Hematopoietic multipotent progenitor cell treated with erythropoietin and hydrocortisone succinate and interleukin-3 and kit ligand, for 15 days (in vitro differentiated cells): ENCODE results near the gene PLA2G4F.

Experiments
- DNase-seq: peaks from one replicate; pipeline ENCODE4 v3.0.0-alpha.2; 2015; ENCODE audit warnings: low spot score

The PLA2G4F gene, protein sequence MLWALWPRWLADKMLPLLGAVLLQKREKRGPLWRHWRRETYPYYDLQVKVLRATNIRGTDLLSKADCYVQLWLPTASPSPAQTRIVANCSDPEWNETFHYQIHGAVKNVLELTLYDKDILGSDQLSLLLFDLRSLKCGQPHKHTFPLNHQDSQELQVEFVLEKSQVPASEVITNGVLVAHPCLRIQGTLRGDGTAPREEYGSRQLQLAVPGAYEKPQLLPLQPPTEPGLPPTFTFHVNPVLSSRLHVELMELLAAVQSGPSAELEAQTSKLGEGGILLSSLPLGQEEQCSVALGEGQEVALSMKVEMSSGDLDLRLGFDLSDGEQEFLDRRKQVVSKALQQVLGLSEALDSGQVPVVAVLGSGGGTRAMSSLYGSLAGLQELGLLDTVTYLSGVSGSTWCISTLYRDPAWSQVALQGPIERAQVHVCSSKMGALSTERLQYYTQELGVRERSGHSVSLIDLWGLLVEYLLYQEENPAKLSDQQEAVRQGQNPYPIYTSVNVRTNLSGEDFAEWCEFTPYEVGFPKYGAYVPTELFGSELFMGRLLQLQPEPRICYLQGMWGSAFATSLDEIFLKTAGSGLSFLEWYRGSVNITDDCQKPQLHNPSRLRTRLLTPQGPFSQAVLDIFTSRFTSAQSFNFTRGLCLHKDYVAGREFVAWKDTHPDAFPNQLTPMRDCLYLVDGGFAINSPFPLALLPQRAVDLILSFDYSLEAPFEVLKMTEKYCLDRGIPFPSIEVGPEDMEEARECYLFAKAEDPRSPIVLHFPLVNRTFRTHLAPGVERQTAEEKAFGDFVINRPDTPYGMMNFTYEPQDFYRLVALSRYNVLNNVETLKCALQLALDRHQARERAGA

GRCh38 chr15:42156243-42156922 lies at the start of gene PLA2G4F:
Gene PLA2G4F (minus strand): TSS chr15:42156636. CDS start chr15:42156549, 87 bp downstream.
- no peak for DNase-seq

- no peak for DNase-seq
These were observed 47.5 kb upstream of the PLA2G4F start for GRCh38 chr15:42203891-42204290.

DNA sequence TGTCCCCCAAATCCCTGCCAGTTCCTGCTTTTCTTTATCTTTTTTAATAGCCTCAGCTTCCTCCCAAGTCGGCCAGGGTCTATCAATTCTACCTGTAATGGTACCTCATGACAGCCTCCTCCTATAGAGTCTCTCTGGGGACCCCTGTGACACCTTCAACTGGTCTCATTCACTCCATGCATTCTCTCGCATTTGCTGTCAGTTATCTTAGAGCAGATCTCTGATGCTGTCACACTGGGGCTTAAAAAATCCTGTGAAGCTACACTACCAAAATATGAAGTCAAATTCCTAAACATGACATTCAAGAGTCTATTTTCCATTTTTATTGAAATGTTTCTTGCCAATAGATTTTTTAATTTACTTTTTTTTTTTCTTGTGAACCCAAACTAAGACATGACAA lies 46.2 kb upstream of the PLA2G4F start:
- DNase-seq = no peak

DNA sequence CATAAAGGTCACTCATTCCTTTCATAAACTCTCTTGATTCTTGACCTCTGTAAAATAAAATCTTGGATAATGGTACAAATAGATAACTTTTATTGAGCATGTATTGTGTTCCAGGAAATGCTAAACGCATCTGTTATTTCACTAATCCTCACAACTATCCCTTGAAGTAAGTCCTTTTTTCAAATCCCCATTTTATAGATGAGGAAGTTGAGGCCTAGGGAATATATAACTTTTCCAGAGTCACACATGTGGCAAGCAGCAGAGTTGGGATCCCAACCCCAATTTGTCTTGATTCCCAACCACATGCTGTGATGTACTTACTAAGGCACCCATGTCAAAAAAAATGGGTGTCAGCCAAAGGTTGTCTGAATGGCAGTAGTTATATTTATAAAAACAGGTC lies 45.4 kb upstream of the PLA2G4F start:
- DNase-seq = no peak

- no peak for DNase-seq
These were observed 42.7 kb upstream of the PLA2G4F start for GRCh38 chr15:42199126-42199525.

- no peak for DNase-seq
These were observed 42.1 kb upstream of the PLA2G4F start for GRCh38 chr15:42198516-42198915.

- DNase-seq = no peak
These were observed 38.1 kb upstream of the PLA2G4F start for GRCh38 chr15:42194513-42194912.

- no peak for DNase-seq
These were observed 36.9 kb upstream of the PLA2G4F start for GRCh38 chr15:42193383-42193782.

DNA sequence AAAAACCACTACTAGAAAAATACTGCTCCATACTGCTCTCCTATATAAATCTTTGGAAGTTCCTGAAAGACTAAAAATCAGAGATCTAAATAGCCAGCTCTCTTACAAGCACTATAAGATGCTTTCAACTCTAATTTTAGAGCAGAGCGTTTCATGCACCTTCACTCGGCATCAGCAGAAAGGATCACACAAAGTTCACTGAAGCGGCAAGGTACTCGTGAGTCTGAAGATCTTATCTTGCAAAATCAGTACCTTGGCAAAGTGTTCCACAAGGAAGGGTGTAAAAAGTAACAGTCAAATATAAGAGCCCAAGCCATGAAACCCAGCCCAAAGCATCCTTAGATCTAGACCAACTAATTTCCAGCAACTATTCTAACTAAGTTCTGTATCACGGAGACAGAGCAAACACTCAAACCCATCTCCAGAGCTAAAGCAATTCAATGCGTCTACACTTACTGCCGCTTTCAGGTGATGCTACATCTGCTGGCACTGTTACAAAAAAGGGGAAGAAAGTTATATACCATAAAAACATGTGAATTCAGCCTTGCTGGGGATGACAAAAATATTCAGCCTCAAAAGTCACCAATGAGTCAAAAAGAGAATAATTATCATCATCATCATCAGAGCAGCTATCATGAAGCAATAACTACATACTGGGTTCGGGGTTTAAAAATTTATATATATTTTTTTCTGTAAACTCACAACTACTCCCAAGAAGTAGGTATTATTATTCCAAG lies 35.3 kb upstream of the PLA2G4F start:
- DNase-seq = no peak

DNA sequence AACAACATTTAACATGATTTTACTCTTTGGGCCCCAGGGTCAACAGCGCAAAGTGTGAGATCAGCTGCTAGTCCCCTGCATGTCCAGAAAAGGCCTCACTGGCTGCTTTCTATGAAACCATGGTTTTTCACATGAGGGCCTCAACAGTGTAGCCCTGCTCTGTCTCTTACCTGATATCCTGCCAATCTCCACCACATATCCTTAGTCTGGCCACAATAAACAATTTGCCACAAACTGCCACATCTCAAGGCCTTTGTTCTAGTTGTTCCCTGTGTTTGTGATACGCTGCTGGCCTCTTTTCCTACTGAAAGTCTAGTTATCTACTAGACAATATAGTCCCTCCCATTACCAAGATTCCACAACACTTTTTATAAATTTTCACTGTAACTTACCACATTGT lies 33.9 kb upstream of the PLA2G4F start:
- DNase-seq = no peak

DNA sequence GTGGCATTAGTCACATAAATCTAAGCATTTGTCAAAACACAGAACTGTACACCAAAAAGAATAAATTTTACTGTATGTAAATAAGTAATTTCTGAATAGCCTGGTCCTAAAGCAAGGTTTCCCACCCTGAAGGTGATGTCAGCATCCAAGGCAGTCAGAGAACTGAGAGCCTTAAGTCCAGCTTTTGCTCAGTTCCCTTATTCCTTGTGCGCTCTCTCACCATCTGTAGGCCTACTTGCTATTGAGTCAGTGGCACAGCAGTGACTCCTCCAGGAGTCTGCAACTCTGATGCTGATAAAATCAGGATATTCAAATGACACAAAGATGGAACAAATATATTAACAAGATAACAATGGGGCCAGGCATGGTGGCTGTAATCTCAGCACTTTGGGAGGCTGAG lies 29.4 kb upstream of the PLA2G4F start:
- DNase-seq = no peak

DNA sequence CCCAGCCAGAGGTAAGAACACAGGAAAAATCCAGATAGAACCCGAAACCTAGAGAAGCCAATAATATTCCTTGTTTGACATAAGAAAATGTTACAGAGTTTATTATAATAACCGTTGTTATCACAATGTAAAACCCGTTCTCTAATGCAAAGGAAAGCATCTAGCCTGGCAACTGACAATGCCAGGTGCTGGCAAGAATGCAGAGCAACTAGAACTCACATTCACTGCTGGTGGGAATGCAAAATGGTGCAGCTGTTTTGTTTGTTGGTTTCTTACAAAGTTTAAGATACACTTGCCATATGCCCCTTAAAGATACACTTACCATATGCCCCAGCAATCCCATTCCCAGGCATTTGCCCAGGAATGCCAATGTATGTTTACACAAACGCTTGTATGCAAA lies 28.3 kb upstream of the PLA2G4F start:
- no peak for DNase-seq

GRCh38 chr15:42184296-42184695 lies 27.9 kb upstream of the PLA2G4F start:
- DNase-seq = no peak

DNA sequence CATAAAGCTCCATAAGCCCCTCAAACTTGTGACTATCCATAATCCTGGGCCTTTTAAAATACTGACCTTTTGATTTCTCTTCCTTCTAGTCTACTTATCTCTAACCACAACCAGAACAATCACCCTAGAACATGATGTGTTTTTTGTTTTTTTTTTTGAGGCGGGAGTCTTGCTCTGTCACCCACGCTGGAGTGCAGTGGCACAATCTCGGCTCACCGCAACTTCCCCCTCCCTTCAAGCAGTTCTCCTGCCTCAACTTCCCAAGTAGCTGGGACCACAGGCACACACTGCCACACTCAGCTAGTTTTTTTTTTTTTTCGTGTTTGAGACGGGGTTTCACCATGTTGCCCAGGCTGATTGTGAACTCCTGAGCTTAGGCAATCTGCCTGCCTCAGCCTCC lies 26.5 kb upstream of the PLA2G4F start:
- no peak for DNase-seq

DNA sequence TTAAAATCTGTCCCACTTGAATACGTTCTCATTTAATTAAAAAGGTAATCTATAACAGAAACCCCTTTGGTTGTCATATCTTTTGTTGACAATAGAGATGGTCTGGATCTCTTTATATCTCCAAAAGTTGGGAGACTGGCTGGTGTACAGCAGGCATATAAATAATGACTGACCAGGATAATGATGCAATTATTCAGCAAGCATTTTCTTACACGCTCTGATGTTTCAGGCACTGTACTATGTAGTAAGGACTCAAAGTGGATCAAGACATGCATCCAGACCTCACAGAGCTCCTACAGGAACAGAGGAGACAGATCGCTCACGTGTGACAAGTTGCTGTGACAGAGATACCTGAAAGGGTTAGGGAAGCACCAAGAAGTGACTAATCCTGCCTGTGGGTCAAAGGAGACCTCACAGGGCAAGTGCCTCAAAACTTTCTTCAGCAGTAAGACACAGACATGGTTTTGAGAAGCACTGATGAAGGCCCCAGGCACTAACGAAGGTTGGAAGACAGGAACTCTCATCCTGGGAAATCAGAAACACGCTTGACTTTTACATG lies 26.0 kb upstream of the PLA2G4F start:
- no peak for DNase-seq

DNA sequence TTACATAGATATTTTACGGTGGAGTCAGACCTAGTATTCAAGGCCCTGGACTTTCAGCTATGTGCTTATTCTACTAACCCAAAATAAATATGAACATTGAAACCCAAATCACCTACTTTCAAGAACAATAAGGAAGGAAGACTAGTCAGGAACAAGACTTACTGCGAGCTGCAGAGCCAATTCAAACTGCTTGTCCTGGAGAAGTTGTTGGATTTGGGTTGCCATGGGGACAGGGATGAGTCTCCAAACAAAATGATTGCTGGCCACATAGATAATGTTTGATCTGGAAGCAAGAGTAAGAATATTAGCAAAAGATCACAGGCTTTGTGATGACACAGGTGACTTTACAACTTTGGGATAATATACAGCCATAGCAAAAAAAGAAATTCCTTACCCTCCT lies 21.6 kb upstream of the PLA2G4F start:
- DNase-seq = no peak

- no peak for DNase-seq
These were observed 19.2 kb upstream of the PLA2G4F start for GRCh38 chr15:42175671-42176070.

- DNase-seq = no peak
These were observed 16.0 kb upstream of the PLA2G4F start for GRCh38 chr15:42172475-42172874.

GRCh38 chr15:42171795-42172194 lies 15.4 kb upstream of the PLA2G4F start:
- DNase-seq = no peak

DNA sequence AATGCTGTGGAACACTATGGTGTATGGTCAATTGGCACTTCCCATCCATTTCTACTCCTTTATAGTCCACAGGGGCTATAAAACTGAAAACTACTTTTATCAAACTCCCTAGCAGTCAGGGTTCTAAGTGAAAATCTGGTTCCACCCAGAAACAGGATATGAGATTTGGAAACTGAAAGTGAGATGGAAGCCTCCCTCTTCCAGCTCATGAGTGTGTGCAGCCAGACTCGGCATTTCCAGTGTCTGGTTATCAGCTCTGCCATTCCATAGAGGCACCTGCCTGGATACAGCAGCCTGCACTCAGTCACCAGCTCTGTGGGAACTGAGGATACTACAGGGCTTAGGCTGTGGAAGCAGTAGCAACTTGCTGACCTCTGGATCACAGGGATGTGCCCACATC lies 14.7 kb upstream of the PLA2G4F start:
- DNase-seq = no peak

- DNase-seq = no peak
These were observed 9.9 kb upstream of the PLA2G4F start for GRCh38 chr15:42166225-42166940.
